NCI-H187 treated with DMSO at 0.1 percent for 48 hours (cell line): ENCODE results near the gene CWH43.
"Not testable (repeated sequence)": the region's sequence is repeated elsewhere in the genome, so short reads cannot be mapped to it uniquely, and the experiment has no call there.

Experiments
- DNase-seq: peaks from one replicate; lab custom pipeline; 2025; lab: John Stamatoyannopoulos, UW

CWH43 gene

GRCh38 chr4:48976041-48976440 lies 10.0 kb upstream of the CWH43 start:
- no peak for DNase-seq

- DNase-seq = no peak
These were observed 6.0 kb upstream of the CWH43 start for GRCh38 chr4:48979914-48980579.

- DNase-seq = not testable (repeated sequence)
These were observed 2.1 kb upstream of the CWH43 start for GRCh38 chr4:48984005-48984404.

GRCh38 chr4:48985602-48985975 lies 486 bp upstream of the CWH43 start:
- no peak for DNase-seq

- DNase-seq = no peak
These were observed 634 bp downstream of the CWH43 start for GRCh38 chr4:48986654-48987164.

- no peak for DNase-seq
These were observed 3.6 kb downstream of the CWH43 start for GRCh38 chr4:48989461-48990203.

- no peak for DNase-seq
These were observed 5.3 kb downstream of the CWH43 start for GRCh38 chr4:48991357-48991756.

- no peak for DNase-seq
These were observed 11.9 kb downstream of the CWH43 start for GRCh38 chr4:48997962-48998361.

- DNase-seq = no peak
These were observed 12.4 kb downstream of the CWH43 start for GRCh38 chr4:48998440-48998839.

- DNase-seq = no peak
These were observed 14.7 kb downstream of the CWH43 start for GRCh38 chr4:49000806-49001205.

- no peak for DNase-seq
These were observed 16.9 kb downstream of the CWH43 start for GRCh38 chr4:49002931-49003330.

- no peak for DNase-seq
These were observed 32.7 kb downstream of the CWH43 start for GRCh38 chr4:49018718-49019295.

GRCh38 chr4:49032440-49033161 lies 46.5 kb downstream of the CWH43 start:
- DNase-seq = no peak

GRCh38 chr4:49036528-49036927 lies 50.5 kb downstream of the CWH43 start:
- DNase-seq = no peak

- no peak for DNase-seq
These were observed 58.2 kb downstream of the CWH43 start for GRCh38 chr4:49044270-49044669.

GRCh38 chr4:49058306-49058705 lies 72.2 kb downstream of the CWH43 start:
- DNase-seq = no peak

GRCh38 chr4:49063670-49064069 lies 77.6 kb downstream of the CWH43 start:
- DNase-seq = no peak

- DNase-seq = not testable (repeated sequence)
These were observed 86.1 kb downstream of the CWH43 start for GRCh38 chr4:49072196-49072595.

- not testable (repeated sequence) for DNase-seq
These were observed 105.8 kb downstream of the CWH43 start for GRCh38 chr4:49091883-49092282.

GRCh38 chr4:49092608-49093135 lies 106.6 kb downstream of the CWH43 start:
- DNase-seq = not testable (repeated sequence)

GRCh38 chr4:49096215-49096614 lies 110.1 kb downstream of the CWH43 start:
- DNase-seq = not testable (repeated sequence)

GRCh38 chr4:49096627-49097026 lies 110.6 kb downstream of the CWH43 start:
- DNase-seq = not testable (repeated sequence)
